PC-3 (cell line): ENCODE measurements around the gene GTF2A1L. TPM values are rescaled to one million over a fixed set of nuclear protein-coding genes. Genes with fewer than 3 reads are reported as not detected.

ENCODE experiments used
- ATAC-seq: fragments of 200-7000 bp; cut with Tn5 transposase; 2 replicates; pipeline ENCODE4 v1.9.1; 2020; ENCODE audit warnings: mild to moderate bottlenecking, moderate library complexity
- BruUV-seq: library from RNA; stranded (reverse); fragments of 400-500 nt; replicated peaks from 2 replicates; lab custom pipeline; 2021; lab: Mats Ljungman, UMichigan
- CTCF ChIA-PET: fragments of 300-600 bp; sonication (Branson Sonifier 250); formaldehyde crosslinking; loops from one replicate; lab custom pipeline; 2022; ENCODE audit warnings: antibody characterized with exemption; lab: Charles Lee
- POLR2A ChIA-PET: fragments of 300-600 bp; sonication (Branson Sonifier 250); formaldehyde crosslinking; loops from one replicate; lab custom pipeline; 2022; ENCODE audit warnings: antibody characterized with exemption; ENCODE audit not compliant: unreplicated experiment; lab: Charles Lee
- DNase-seq: peaks from one replicate; pipeline ENCODE4 v3.0.0-alpha.2; 2015
- H2AFZ ChIP-seq: fragments of 300-600 bp; sonication (generic); 2 replicates; pipeline ENCODE4 v1.6.0; 2016; ENCODE audit warnings: antibody characterized with exemption, low read length
- H3F3A ChIP-seq: fragments of 300-600 bp; sonication (generic); one replicate; pipeline ENCODE4 v1.6.0; 2017; ENCODE audit warnings: antibody characterized with exemption, low read length, control low read depth, mild to moderate bottlenecking; ENCODE audit not compliant: unreplicated experiment
- H3K27ac ChIP-seq: fragments of 300-600 bp; sonication (generic); 2 replicates; pipeline ENCODE4 v1.5.1; 2016; ENCODE audit warnings: mild to moderate bottlenecking, low read length
- H3K27me3 ChIP-seq: fragments of 300-600 bp; sonication (generic); 2 replicates; pipeline ENCODE4 v1.6.1; 2016; ENCODE audit warnings: low read length, mixed read lengths
- H3K36me3 ChIP-seq: fragments of 300-600 bp; sonication (generic); 2 replicates; pipeline ENCODE4 v1.6.1; 2016; ENCODE audit warnings: low read depth, mixed run types, low read length, mixed read lengths
- H3K4me1 ChIP-seq: fragments of 300-600 bp; sonication (generic); 2 replicates; pipeline ENCODE4 v1.5.1; 2016; ENCODE audit warnings: low read length; ENCODE audit not compliant: insufficient read depth
- H3K4me2 ChIP-seq: fragments of 300-600 bp; sonication (generic); 2 replicates; pipeline ENCODE4 v1.6.0; 2016; ENCODE audit warnings: low read length
- H3K4me3 ChIP-seq: fragments of 300-600 bp; sonication (generic); 2 replicates; pipeline ENCODE4 v1.5.1; 2016; ENCODE audit warnings: mild to moderate bottlenecking, low read length, mixed read lengths
- H3K79me2 ChIP-seq: fragments of 300-600 bp; sonication (generic); 2 replicates; pipeline ENCODE4 v1.6.1; 2017; ENCODE audit warnings: low read length, mixed read lengths
- H3K9ac ChIP-seq: fragments of 300-600 bp; sonication (generic); 2 replicates; pipeline ENCODE4 v1.6.0; 2016; ENCODE audit warnings: mild to moderate bottlenecking, low read length
- H3K9me2 ChIP-seq: fragments of 300-600 bp; sonication (generic); replicated peaks from 2 replicates; pipeline ENCODE4 v1.6.1; 2016; ENCODE audit warnings: mixed run types, low read length, mixed read lengths
- H3K9me3 ChIP-seq: fragments of 300-600 bp; sonication (generic); 2 replicates; pipeline ENCODE4 v1.6.1; 2016; ENCODE audit warnings: low read length, mixed read lengths
- H4K20me1 ChIP-seq: fragments of 300-600 bp; sonication (generic); 2 replicates; pipeline ENCODE4 v1.6.1; 2016; ENCODE audit warnings: low read length, mixed read lengths
- CTCF ChIP-seq: fragments of 300-600 bp; sonication (generic); conservative IDR thresholded peaks from 2 replicates; pipeline ENCODE4 v1.5.1; 2017; ENCODE audit warnings: antibody characterized with exemption, low read depth, mild to moderate bottlenecking, low read length
- EZH2 ChIP-seq: fragments of 300-600 bp; sonication (generic); IDR thresholded peaks from one replicate; pipeline ENCODE4 v1.6.1; 2017; ENCODE audit warnings: antibody characterized with exemption, mild to moderate bottlenecking, low read length; ENCODE audit not compliant: unreplicated experiment
- EZH2phosphoT487 ChIP-seq: fragments of 300-600 bp; sonication (generic); IDR thresholded peaks from 2 replicates; pipeline ENCODE4 v1.6.1; 2018; ENCODE audit warnings: mild to moderate bottlenecking, antibody characterized with exemption, low read length, borderline replicate concordance
- intact Hi-C: fragments of 100-400 bp; cut with micrococcal nuclease; formaldehyde crosslinking; loops from 2 replicates; pipeline ENCODE4 v1.9.0; 2023
- total RNA-seq: library from RNA; depleted of rRNA; stranded (reverse); fragments of >200 nt; gene quantifications from 2 replicates; pipeline ENCODE4 v1.2.3, GENCODE V29; 2014

The GTF2A1L gene
- total RNA-seq, 1 experiment from 2014 or later, result not detected

GRCh38 chr2:48724278-48724677, 106.6 kb downstream of the GTF2A1L start:
- Histone ChIP-seq H3K9me3 (no peaks in the 10 kb centered on the region), H3K36me3 (no peaks in the 10 kb centered on the region), H3K79me2 (no peaks in the 10 kb centered on the region), H3F3A (no peaks in the 10 kb centered on the region), H2AFZ (no peak overlapping the region), H3K4me3 (no peak overlapping the region), H3K9ac (no peak overlapping the region), H3K27me3 (no peaks in the 10 kb centered on the region), H3K9me2 (no peaks in the 10 kb centered on the region), H3K4me2 (no peak overlapping the region), H3K27ac (no peak overlapping the region), H4K20me1 (no peaks in the 10 kb centered on the region), H3K4me1 (0 out of 2 replicates have a peak, but pooled peaks cover 4% of the 10 kb centered on the region)
- ChIA-PET POLR2A (no interaction called here), CTCF (no interaction called here)
- no peak for DNase-seq
- intact Hi-C loops, result no loop called here
- no peak for ATAC-seq
- no TSS peak for BruUV-seq
- TF ChIP-seq EZH2phosphoT487 (no peak), EZH2 (no peak), CTCF (no peak)

GRCh38 chr2:48725696-48726494, 108.2 kb downstream of the GTF2A1L start:
- no peak for ATAC-seq

More at GRCh38 chr2:48725696-48726494, 108.2 kb downstream of the GTF2A1L start:
- Histone ChIP-seq H3K27ac (no peak overlapping the region), H2AFZ (no peak overlapping the region), H3K79me2 (no peaks in the 10 kb centered on the region), H3K9me3 (no peaks in the 10 kb centered on the region), H3K4me2 (no peak overlapping the region), H3K4me3 (no peak overlapping the region), H3K36me3 (no peaks in the 10 kb centered on the region), H3K27me3 (0 out of 2 replicates have a peak, but pooled peaks cover 2% of the 10 kb centered on the region), H3K4me1 (no peaks in the 10 kb centered on the region), H3K9ac (no peak overlapping the region), H4K20me1 (no peaks in the 10 kb centered on the region), H3F3A (no peaks in the 10 kb centered on the region), H3K9me2 (no peaks in the 10 kb centered on the region)
- no TSS peak for BruUV-seq
- DNase-seq, result peak; percentile 9
- ChIA-PET CTCF (no interaction called here), POLR2A (no interaction called here)
- intact Hi-C loops, result no loop called here
- no peak for TF ChIP-seq EZH2phosphoT487
- TF ChIP-seq EZH2, result no peak
- TF ChIP-seq CTCF, result no peak
